Osteocyte (in vitro differentiated cells): ENCODE results near the gene TMEM145. TPM values are rescaled to one million over a fixed set of nuclear protein-coding genes. Genes with fewer than 3 reads are reported as not detected.

Experiments
- DNase-seq: peaks from one replicate; pipeline ENCODE4 v3.0.0; 2021; ENCODE audit warnings: mixed read lengths; ENCODE audit not compliant: unreplicated experiment; ENCODE audit errors: extremely low spot score
- H3K27ac Mint-ChIP-seq: one replicate; pipeline ENCODE4 v1.8.0; 2021; ENCODE audit warnings: mild to moderate bottlenecking, mixed read lengths; ENCODE audit not compliant: unreplicated experiment
- H3K27me3 Mint-ChIP-seq: one replicate; pipeline ENCODE4 v1.8.0; 2021; ENCODE audit warnings: mixed read lengths; ENCODE audit not compliant: unreplicated experiment
- H3K36me3 Mint-ChIP-seq: one replicate; pipeline ENCODE4 v1.8.0; 2021; ENCODE audit warnings: mixed read lengths; ENCODE audit not compliant: unreplicated experiment
- H3K4me1 Mint-ChIP-seq: one replicate; pipeline ENCODE4 v1.8.0; 2021; ENCODE audit warnings: mixed read lengths; ENCODE audit not compliant: unreplicated experiment
- H3K4me3 Mint-ChIP-seq: one replicate; pipeline ENCODE4 v1.8.0; 2021; ENCODE audit warnings: mild to moderate bottlenecking, moderate library complexity, mixed read lengths; ENCODE audit not compliant: unreplicated experiment
- H3K9me3 Mint-ChIP-seq: one replicate; pipeline ENCODE4 v1.8.0; 2021; ENCODE audit warnings: mixed read lengths; ENCODE audit not compliant: unreplicated experiment
- CTCF ChIP-seq: fragments of 200-600 bp; sonication (generic); IDR thresholded peaks from 2 replicates; pipeline ENCODE4 v1.5.0; 2021; ENCODE audit warnings: antibody characterized with exemption, mild to moderate bottlenecking, moderate library complexity
- total RNA-seq: library from RNA; stranded (reverse); gene quantifications from 2 replicates; pipeline ENCODE4 v1.2.1, GENCODE V29; 2021

TMEM145 gene
- total RNA-seq, 1 donor from 2014 or later, result 0.78 TPM

- DNase-seq, result no peak
- Mint-ChIP-seq H3K27me3 (no peaks in the 10 kb centered on the region), H3K36me3 (peaks cover 5% of the 10 kb centered on the region), H3K9me3 (no peaks in the 10 kb centered on the region), H3K4me1 (peaks cover 24% of the 10 kb centered on the region), H3K27ac (no peak overlapping the region), H3K4me3 (no peak overlapping the region)
- TF ChIP-seq CTCF, result no peak
Observed at GRCh38 chr19:42303876-42304275, 9.2 kb upstream of the TMEM145 start.

- H3K27ac Mint-ChIP-seq, result no peak overlapping the region
- H3K9me3 Mint-ChIP-seq, result no peaks in the 10 kb centered on the region
- H3K4me1 Mint-ChIP-seq, result peaks cover 18% of the 10 kb centered on the region
- H3K36me3 Mint-ChIP-seq, result no peaks in the 10 kb centered on the region
- no peak for DNase-seq
- no peak for TF ChIP-seq CTCF
- H3K4me3 Mint-ChIP-seq, result no peak overlapping the region
- peaks cover under 1% of the 10 kb centered on the region for H3K27me3 Mint-ChIP-seq
Observed at GRCh38 chr19:42306646-42307045, 6.5 kb upstream of the TMEM145 start.

- no peak for DNase-seq
- Mint-ChIP-seq H3K4me3 (no peak overlapping the region), H3K27ac (no peak overlapping the region), H3K4me1 (peaks cover 8% of the 10 kb centered on the region), H3K9me3 (no peaks in the 10 kb centered on the region), H3K36me3 (no peaks in the 10 kb centered on the region), H3K27me3 (peaks cover 13% of the 10 kb centered on the region)
- no peak for TF ChIP-seq CTCF
Observed at GRCh38 chr19:42309686-42310085, 3.4 kb upstream of the TMEM145 start.

GRCh38 chr19:42311657-42312056, 1.5 kb upstream of the TMEM145 start:
- Mint-ChIP-seq H3K27me3 (peaks cover 13% of the 10 kb centered on the region), H3K36me3 (no peaks in the 10 kb centered on the region), H3K4me3 (no peak overlapping the region), H3K27ac (no peak overlapping the region), H3K9me3 (no peaks in the 10 kb centered on the region), H3K4me1 (peaks cover 8% of the 10 kb centered on the region)
- DNase-seq, result no peak
- TF ChIP-seq CTCF, result no peak

GRCh38 chr19:42312370-42312769, 739 bp upstream of the TMEM145 start:
- no peak for TF ChIP-seq CTCF
- Mint-ChIP-seq H3K4me3 (peak overlapping the region; percentile 51), H3K27ac (no peak overlapping the region)

More at GRCh38 chr19:42312370-42312769, 739 bp upstream of the TMEM145 start:
- no peaks in the 10 kb centered on the region for H3K9me3 Mint-ChIP-seq
- no peaks in the 10 kb centered on the region for H3K36me3 Mint-ChIP-seq
- H3K27me3 Mint-ChIP-seq, result peaks cover 13% of the 10 kb centered on the region
- H3K4me1 Mint-ChIP-seq, result peaks cover 11% of the 10 kb centered on the region
- no peak for DNase-seq
